Measurements from ENCODE around the gene CBX2.

DNA sequence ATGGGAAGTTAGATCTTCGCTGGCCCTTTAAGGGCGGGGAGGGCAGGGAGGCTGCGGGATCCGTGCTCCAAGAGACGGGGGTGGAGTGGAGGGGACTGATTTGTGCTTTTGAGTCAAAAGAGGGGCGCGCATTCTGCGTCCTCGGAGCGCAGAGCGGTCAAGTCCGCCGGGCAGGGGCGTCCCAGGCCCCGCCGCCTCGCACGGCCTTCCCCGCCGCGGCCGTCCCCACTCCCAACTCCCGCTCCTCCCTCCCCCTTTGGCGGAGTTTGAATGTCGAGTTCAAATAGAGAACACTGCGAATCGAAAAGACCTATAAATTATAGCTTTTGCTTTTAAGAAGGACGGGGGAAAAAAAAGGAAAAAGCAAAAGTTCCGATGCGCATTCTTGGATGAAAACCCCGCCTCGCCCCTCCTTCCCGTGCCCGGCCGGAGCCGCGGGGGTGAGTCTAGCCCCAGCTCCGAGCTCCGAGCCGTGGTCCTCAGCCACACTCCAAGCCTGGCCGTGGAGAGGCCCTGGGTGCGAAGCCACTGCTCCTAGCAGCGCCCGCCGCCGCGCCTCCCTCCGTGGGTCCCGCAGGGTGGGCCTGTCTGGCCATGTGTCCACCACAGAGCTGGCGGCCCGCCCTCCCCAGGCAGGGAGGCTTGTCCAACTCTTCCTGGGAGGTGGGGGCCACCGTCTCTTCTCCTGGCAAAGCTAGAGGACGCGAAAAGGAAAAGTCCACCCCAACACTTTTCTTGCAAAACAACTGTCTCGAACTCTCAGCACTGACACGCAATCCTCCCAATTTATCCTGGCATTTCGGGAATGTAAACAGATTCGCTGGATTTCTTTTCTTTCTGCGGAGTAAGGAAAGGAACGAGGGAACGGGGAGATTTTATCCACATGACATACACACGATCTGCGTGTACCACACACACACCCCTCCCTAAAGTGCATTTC, 15.3 kb downstream of the CBX2 start:
- TF ChIP-seq EZH2 (IDR thresholded peaks at IDR 0.05; ENCODE audit: borderline replicate concordance, low read depth, low read length, severe bottlenecking): no peak
- TF ChIP-seq, protein P1, sequence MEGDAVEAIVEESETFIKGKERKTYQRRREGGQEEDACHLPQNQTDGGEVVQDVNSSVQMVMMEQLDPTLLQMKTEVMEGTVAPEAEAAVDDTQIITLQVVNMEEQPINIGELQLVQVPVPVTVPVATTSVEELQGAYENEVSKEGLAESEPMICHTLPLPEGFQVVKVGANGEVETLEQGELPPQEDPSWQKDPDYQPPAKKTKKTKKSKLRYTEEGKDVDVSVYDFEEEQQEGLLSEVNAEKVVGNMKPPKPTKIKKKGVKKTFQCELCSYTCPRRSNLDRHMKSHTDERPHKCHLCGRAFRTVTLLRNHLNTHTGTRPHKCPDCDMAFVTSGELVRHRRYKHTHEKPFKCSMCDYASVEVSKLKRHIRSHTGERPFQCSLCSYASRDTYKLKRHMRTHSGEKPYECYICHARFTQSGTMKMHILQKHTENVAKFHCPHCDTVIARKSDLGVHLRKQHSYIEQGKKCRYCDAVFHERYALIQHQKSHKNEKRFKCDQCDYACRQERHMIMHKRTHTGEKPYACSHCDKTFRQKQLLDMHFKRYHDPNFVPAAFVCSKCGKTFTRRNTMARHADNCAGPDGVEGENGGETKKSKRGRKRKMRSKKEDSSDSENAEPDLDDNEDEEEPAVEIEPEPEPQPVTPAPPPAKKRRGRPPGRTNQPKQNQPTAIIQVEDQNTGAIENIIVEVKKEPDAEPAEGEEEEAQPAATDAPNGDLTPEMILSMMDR (IDR thresholded peaks at IDR 0.05; ENCODE audit: borderline replicate concordance, extremely low read depth, low read length, poor library complexity, severe bottlenecking): no peak

Data from DND-41 (cell line).